Smooth muscle cell (in vitro differentiated cells): ENCODE data around the gene COX4I1. TPM values are rescaled to one million over a fixed set of nuclear protein-coding genes. Genes with fewer than 3 reads are reported as not detected.

ENCODE experiments used
- DNase-seq: peaks from one replicate; lab custom pipeline; 2025; ENCODE audit not compliant: unreplicated experiment; lab: John Stamatoyannopoulos, UW
- H2AFZ ChIP-seq: fragments of 200-600 bp; sonication (generic); 2 replicates; pipeline ENCODE4 v1.6.0; 2016; ENCODE audit warnings: antibody characterized with exemption, low read depth, mild to moderate bottlenecking
- H3F3A ChIP-seq: fragments of 200-600 bp; sonication (generic); 2 replicates; pipeline ENCODE4 v1.6.0; 2017; ENCODE audit warnings: antibody characterized with exemption, low read depth
- H3K27ac ChIP-seq: fragments of 200-600 bp; sonication (generic); 2 replicates; pipeline ENCODE4 v1.5.1; 2016; ENCODE audit warnings: low read depth, mild to moderate bottlenecking
- H3K27me3 ChIP-seq: fragments of 200-600 bp; sonication (generic); 2 replicates; pipeline ENCODE4 v1.6.1; 2016; ENCODE audit warnings: low read depth, mild to moderate bottlenecking
- H3K36me3 ChIP-seq: fragments of 200-600 bp; sonication (generic); 2 replicates; pipeline ENCODE4 v1.5.1; 2016; ENCODE audit warnings: low read depth
- H3K4me1 ChIP-seq: fragments of 200-600 bp; sonication (generic); 2 replicates; pipeline ENCODE4 v1.5.1; 2016; ENCODE audit warnings: low read depth
- H3K4me2 ChIP-seq: fragments of 200-600 bp; sonication (generic); 2 replicates; pipeline ENCODE4 v1.6.0; 2016; ENCODE audit warnings: mild to moderate bottlenecking
- H3K4me3 ChIP-seq: fragments of 200-600 bp; sonication (generic); 2 replicates; pipeline ENCODE4 v1.5.1; 2016; ENCODE audit warnings: mild to moderate bottlenecking
- H3K79me2 ChIP-seq: fragments of 200-600 bp; sonication (generic); 2 replicates; pipeline ENCODE4 v1.6.0; 2016; ENCODE audit warnings: low read depth, mild to moderate bottlenecking
- H3K9ac ChIP-seq: fragments of 200-600 bp; sonication (generic); 2 replicates; pipeline ENCODE4 v1.6.0; 2016; ENCODE audit warnings: low read depth
- H3K9me3 ChIP-seq: fragments of 200-600 bp; sonication (generic); replicated peaks from 2 replicates; pipeline ENCODE4 v1.5.1; 2016; ENCODE audit warnings: low read depth
- H4K20me1 ChIP-seq: fragments of 200-600 bp; sonication (generic); 2 replicates; pipeline ENCODE4 v1.6.0; 2016; ENCODE audit warnings: low read depth
- WGBS: methylation state at CpG from one replicate; pipeline ENCODE4 v1.1.7; 2016; ENCODE audit warnings: low lambda C conversion rate; 5-methylcytosine and 5-hydroxymethylcytosine counted together
- polyA plus RNA-seq: library from polyadenylated mRNA; unstranded; fragments of >200 nt; fragmentation: Nextera tagmentation; extraction: Ambion mirVana; gene quantifications from 2 replicates; pipeline ENCODE4 v1.2.1, GENCODE V29; 2016
- total RNA-seq: library from RNA; depleted of rRNA; stranded (reverse); fragments of >200 nt; gene quantifications from 2 replicates; pipeline ENCODE4 v1.2.3, GENCODE V29; 2014
- TF ChIP-seq, protein P1 (sequence below): fragments of 200-600 bp; sonication (generic); IDR thresholded peaks from 2 replicates; pipeline ENCODE4 v1.5.1; 2017; ENCODE audit warnings: borderline replicate concordance, mild to moderate bottlenecking, antibody characterized with exemption; ENCODE audit not compliant: insufficient read depth, poor library complexity, severe bottlenecking

COX4I1 gene
- total and polyA plus RNA-seq, 2 experiments from 2014 or later = 342 to 612 TPM

DNA sequence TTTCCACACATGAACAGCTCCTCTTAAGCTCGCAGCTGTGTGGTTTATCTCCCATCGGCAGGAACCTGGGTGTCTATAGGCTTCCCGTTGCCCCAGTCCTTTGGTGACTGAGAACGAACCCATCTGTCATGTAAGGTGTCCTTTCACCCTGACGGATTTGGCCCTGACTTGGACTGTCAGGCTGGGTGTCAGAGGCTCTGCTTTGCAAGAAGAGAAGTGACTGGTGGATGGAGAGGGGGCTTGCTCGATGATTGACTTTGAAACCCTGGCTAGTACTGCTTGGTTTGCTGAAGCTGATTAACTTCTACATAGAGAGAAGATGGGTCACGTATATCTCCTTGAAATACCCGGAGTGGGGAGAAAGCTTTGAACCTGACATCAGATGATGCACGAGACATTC, 42.9 kb downstream of the COX4I1 start:
- Histone ChIP-seq H3K9me3 (no peaks in the 10 kb centered on the region), H3K9ac (no peak overlapping the region), H3K79me2 (no peaks in the 10 kb centered on the region), H3K27me3 (peaks cover 8% of the 10 kb centered on the region), H2AFZ (no peak overlapping the region), H3K36me3 (no peaks in the 10 kb centered on the region), H3K27ac (no peak overlapping the region), H3K4me2 (no peak overlapping the region), H4K20me1 (no peaks in the 10 kb centered on the region), H3F3A (no peaks in the 10 kb centered on the region), H3K4me1 (no peaks in the 10 kb centered on the region), H3K4me3 (no peak overlapping the region)
- TF ChIP-seq, protein P1, sequence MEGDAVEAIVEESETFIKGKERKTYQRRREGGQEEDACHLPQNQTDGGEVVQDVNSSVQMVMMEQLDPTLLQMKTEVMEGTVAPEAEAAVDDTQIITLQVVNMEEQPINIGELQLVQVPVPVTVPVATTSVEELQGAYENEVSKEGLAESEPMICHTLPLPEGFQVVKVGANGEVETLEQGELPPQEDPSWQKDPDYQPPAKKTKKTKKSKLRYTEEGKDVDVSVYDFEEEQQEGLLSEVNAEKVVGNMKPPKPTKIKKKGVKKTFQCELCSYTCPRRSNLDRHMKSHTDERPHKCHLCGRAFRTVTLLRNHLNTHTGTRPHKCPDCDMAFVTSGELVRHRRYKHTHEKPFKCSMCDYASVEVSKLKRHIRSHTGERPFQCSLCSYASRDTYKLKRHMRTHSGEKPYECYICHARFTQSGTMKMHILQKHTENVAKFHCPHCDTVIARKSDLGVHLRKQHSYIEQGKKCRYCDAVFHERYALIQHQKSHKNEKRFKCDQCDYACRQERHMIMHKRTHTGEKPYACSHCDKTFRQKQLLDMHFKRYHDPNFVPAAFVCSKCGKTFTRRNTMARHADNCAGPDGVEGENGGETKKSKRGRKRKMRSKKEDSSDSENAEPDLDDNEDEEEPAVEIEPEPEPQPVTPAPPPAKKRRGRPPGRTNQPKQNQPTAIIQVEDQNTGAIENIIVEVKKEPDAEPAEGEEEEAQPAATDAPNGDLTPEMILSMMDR = no peak
- DNase-seq = no peak
- WGBS = 92% methylated on average over 9 of the region's 9 CpGs

DNA sequence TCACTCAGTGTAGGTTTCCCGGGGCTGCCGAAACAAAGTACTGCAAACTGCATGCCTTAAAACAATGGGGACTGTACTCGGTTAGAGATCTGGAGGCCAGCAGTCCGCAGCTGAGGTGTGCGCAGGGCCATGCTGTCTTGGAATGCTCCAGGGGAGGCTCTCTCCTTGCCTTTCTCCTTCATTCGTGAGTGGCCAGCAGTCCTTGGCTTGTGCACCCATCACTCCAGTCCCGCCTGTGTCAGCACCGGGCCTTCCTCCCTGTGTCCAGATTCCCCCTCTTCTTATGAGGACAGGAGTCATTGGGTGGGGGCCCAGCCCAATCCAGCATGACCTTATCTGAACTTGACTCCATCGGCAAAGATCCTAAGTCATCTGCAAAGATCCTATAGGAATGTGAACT, 43.4 kb downstream of the COX4I1 start:
- H2AFZ ChIP-seq = no peak overlapping the region
- H3K36me3 ChIP-seq = no peaks in the 10 kb centered on the region
- no peak overlapping the region for H3K4me3 ChIP-seq
- no peak overlapping the region for H3K4me2 ChIP-seq
- no peak overlapping the region for H3K9ac ChIP-seq
- H3K27me3 ChIP-seq = peaks cover 4% of the 10 kb centered on the region
- no peaks in the 10 kb centered on the region for H3F3A ChIP-seq
- no peak overlapping the region for H3K27ac ChIP-seq
- H3K4me1 ChIP-seq = no peaks in the 10 kb centered on the region
- 96% methylated on average over 9 of the region's 9 CpGs for WGBS
- TF ChIP-seq, protein P1 = no peak
- H3K79me2 ChIP-seq = no peaks in the 10 kb centered on the region
- H4K20me1 ChIP-seq = no peaks in the 10 kb centered on the region
- DNase-seq = no peak
- no peaks in the 10 kb centered on the region for H3K9me3 ChIP-seq

DNA sequence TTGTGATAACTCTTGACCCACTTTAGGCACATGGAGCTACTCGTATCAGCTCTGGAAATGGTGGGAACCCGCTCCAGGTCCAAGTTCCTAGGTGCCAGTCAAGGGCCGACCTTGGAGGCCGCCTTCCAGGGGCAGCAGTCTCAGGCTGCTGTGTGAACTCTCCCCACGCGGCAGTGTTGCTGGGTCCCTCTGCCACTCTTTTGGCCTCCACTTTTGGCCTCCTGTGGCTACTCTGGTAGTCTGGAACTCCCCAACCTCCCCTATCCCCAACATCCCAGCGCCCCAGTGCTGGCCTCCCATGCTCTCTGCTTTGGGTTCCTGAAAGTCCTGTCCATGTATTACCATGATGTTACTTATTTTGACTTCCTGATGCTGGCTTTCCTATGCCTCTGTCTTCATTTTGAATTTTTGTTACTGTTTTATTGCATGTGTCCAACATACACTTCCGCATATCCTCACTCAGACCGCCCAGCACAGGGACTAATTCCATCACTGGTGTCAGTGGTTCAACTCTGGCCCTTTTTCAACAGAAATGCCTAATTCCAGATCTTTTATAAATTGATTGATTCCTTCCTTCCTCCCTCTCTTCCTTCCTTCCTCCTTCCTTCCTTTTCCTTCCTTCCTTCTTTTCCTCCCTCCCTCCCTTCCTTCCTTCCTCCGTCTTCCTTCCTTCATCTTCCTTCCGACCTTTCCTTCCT, 44.1 kb downstream of the COX4I1 start:
- Histone ChIP-seq H3K27ac (no peak overlapping the region), H3K4me1 (no peaks in the 10 kb centered on the region), H4K20me1 (no peaks in the 10 kb centered on the region), H3K27me3 (peaks cover 2% of the 10 kb centered on the region), H3K4me3 (no peak overlapping the region), H3K9me3 (no peaks in the 10 kb centered on the region), H3F3A (no peaks in the 10 kb centered on the region), H3K36me3 (no peaks in the 10 kb centered on the region), H3K9ac (no peak overlapping the region), H3K79me2 (no peaks in the 10 kb centered on the region), H3K4me2 (no peak overlapping the region), H2AFZ (no peak overlapping the region)
- TF ChIP-seq, protein P1 = no peak
- no peak for DNase-seq
- WGBS = 95% methylated on average over 11 of the region's 11 CpGs

DNA sequence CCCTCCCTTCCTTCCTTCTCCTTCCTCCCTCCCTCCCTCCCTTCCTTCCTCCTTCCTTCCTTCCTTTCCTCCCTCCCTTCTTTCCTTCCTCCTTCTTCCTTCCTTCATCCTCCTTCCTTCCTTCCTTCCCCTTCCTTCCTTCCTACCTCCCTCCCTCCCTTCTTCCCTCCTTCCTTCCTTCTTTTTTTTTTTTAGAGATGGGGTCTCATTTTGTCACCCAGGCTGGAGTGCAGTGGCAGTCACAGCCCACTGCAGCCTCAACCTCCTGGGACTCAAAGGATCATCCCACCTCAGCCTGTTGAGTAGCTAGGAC, 44.6 kb downstream of the COX4I1 start:
- no peak overlapping the region for H3K4me3 ChIP-seq
- no peak overlapping the region for H3K4me2 ChIP-seq
- H3K9ac ChIP-seq = no peak overlapping the region
- H4K20me1 ChIP-seq = no peaks in the 10 kb centered on the region
- DNase-seq = no peak
- H3K36me3 ChIP-seq = no peaks in the 10 kb centered on the region
- H3K9me3 ChIP-seq = no peaks in the 10 kb centered on the region
- TF ChIP-seq, protein P1 = no peak
- H3F3A ChIP-seq = no peaks in the 10 kb centered on the region
- H2AFZ ChIP-seq = no peak overlapping the region
- H3K27ac ChIP-seq = no peak overlapping the region
- H3K27me3 ChIP-seq = peaks cover 2% of the 10 kb centered on the region
- H3K4me1 ChIP-seq = no peaks in the 10 kb centered on the region
- no peaks in the 10 kb centered on the region for H3K79me2 ChIP-seq
